GM23338 (cell line): ENCODE data around the gene TSR1. TPM values are rescaled to one million over a fixed set of nuclear protein-coding genes. Genes with fewer than 3 reads are reported as not detected.

ENCODE experiments used
- ATAC-seq: fragments of 200-7000 bp; cut with Tn5 transposase; 3 replicates; pipeline ENCODE4 v1.9.1; 2020
- DNase-seq: peaks from one replicate; pipeline ENCODE4 v3.0.0-alpha.2; 2015; ENCODE audit warnings: low spot score
- H2AFZ ChIP-seq: fragments of 200-600 bp; sonication (generic); 2 replicates; pipeline ENCODE4 v1.8.0; 2016; ENCODE audit warnings: antibody characterized with exemption, mild to moderate bottlenecking, moderate library complexity
- H3F3A ChIP-seq: fragments of 200-600 bp; sonication (generic); replicated peaks from 2 replicates; pipeline ENCODE4 v1.8.0; 2017; ENCODE audit warnings: antibody characterized with exemption, mixed run types, low read depth
- H3K27ac ChIP-seq: fragments of 200-600 bp; sonication (generic); 2 replicates; pipeline ENCODE4 v1.6.1; 2016; ENCODE audit warnings: low read depth
- H3K27me3 ChIP-seq: fragments of 200-600 bp; sonication (generic); 2 replicates; pipeline ENCODE4 v1.8.0; 2016; ENCODE audit warnings: mild to moderate bottlenecking, mixed run types, moderate library complexity; ENCODE audit not compliant: insufficient read depth
- H3K36me3 ChIP-seq: fragments of 200-600 bp; sonication (generic); 2 replicates; pipeline ENCODE4 v1.8.0; 2016; ENCODE audit warnings: mild to moderate bottlenecking; ENCODE audit not compliant: insufficient read depth
- H3K4me1 ChIP-seq: fragments of 200-600 bp; sonication (generic); 2 replicates; pipeline ENCODE4 v1.8.0; 2016; ENCODE audit warnings: mild to moderate bottlenecking, moderate library complexity; ENCODE audit not compliant: insufficient read depth
- H3K4me2 ChIP-seq: fragments of 200-600 bp; sonication (generic); 2 replicates; pipeline ENCODE4 v1.7.1; 2017; ENCODE audit warnings: mixed run types
- H3K4me3 ChIP-seq: fragments of 200-600 bp; sonication (generic); 2 replicates; pipeline ENCODE4 v1.6.1; 2016; ENCODE audit warnings: mixed run types
- H3K79me2 ChIP-seq: fragments of 200-600 bp; sonication (generic); replicated peaks from 2 replicates; pipeline ENCODE4 v1.8.0; 2017; ENCODE audit warnings: mild to moderate bottlenecking; ENCODE audit not compliant: insufficient read depth
- H3K9me2 ChIP-seq: fragments of 200-600 bp; sonication (generic); 2 replicates; pipeline ENCODE4 v1.8.0; 2017; ENCODE audit not compliant: insufficient read depth
- H4K20me1 ChIP-seq: fragments of 200-600 bp; sonication (generic); replicated peaks from 2 replicates; pipeline ENCODE4 v1.8.0; 2017; ENCODE audit warnings: mild to moderate bottlenecking; ENCODE audit not compliant: insufficient read depth
- H3K27ac Mint-ChIP-seq: 2 replicates; pipeline ENCODE4 v1.8.0; 2020; ENCODE audit warnings: inconsistent platforms, mild to moderate bottlenecking, moderate library complexity, mixed read lengths
- H3K27me3 Mint-ChIP-seq: 3 replicates; pipeline ENCODE4 v1.8.0; 2022; ENCODE audit warnings: low read depth, mild to moderate bottlenecking, moderate library complexity, mixed read lengths, inconsistent platforms; ENCODE audit not compliant: insufficient read depth, poor library complexity
- H3K36me3 Mint-ChIP-seq: 3 replicates; pipeline ENCODE4 v1.8.0; 2021; ENCODE audit warnings: low read depth, mild to moderate bottlenecking, inconsistent platforms, moderate library complexity, mixed read lengths
- H3K4me1 Mint-ChIP-seq: 3 replicates; pipeline ENCODE4 v1.8.0; 2020; ENCODE audit warnings: mild to moderate bottlenecking, inconsistent platforms, mixed read lengths
- H3K4me3 Mint-ChIP-seq: 3 replicates; pipeline ENCODE4 v1.8.0; 2021; ENCODE audit warnings: moderate library complexity, mild to moderate bottlenecking, inconsistent platforms, mixed read lengths
- H3K9me3 Mint-ChIP-seq: 3 replicates; pipeline ENCODE4 v1.8.0; 2020; ENCODE audit warnings: moderate library complexity, mild to moderate bottlenecking, inconsistent platforms, mixed read lengths
- CTCF ChIP-seq, 2 experiments: fragments of 200-600 bp in 1 of 2; sonication (generic) in 1 of 2; conservative IDR thresholded peaks; 2 replicates each; pipeline versions ENCODE4 v1.5.1 to v1.6.1; 2016 to 2017; ENCODE audit warnings: antibody characterized with exemption in 2 of 2, low read depth in 2 of 2, mild to moderate bottlenecking in 2 of 2, moderate library complexity in 1 of 2
- ETS1 ChIP-seq: IDR thresholded peaks from 2 replicates; pipeline ENCODE4 v1.6.1; 2016; ENCODE audit warnings: antibody characterized with exemption
- EZH2 ChIP-seq: fragments of 200-600 bp; sonication (generic); IDR thresholded peaks from one replicate; pipeline ENCODE4 v1.8.0; 2017; ENCODE audit warnings: antibody characterized with exemption, mild to moderate bottlenecking, low read depth; ENCODE audit not compliant: unreplicated experiment
- EZH2phosphoT487 ChIP-seq: fragments of 200-600 bp; sonication (generic); IDR thresholded peaks from one replicate; pipeline ENCODE4 v1.8.1; 2018; ENCODE audit warnings: antibody characterized with exemption; ENCODE audit not compliant: unreplicated experiment
- JUNB ChIP-seq: IDR thresholded peaks from one replicate; pipeline ENCODE4 v1.6.1; 2016; ENCODE audit warnings: antibody characterized with exemption; ENCODE audit not compliant: unreplicated experiment
- STAT1 ChIP-seq: IDR thresholded peaks from one replicate; pipeline ENCODE4 v1.6.1; 2016; ENCODE audit warnings: antibody characterized with exemption; ENCODE audit not compliant: unreplicated experiment
- ZNF114 ChIP-seq: fragments of 250-450 bp; sonication (Bioruptor Pico); IDR thresholded peaks from 2 replicates; pipeline ENCODE4 v1.5.0; 2020; ENCODE audit warnings: mild to moderate bottlenecking, moderate library complexity
- ZNF331 ChIP-seq: fragments of 250-450 bp; sonication (Bioruptor Pico); IDR thresholded peaks from 2 replicates; pipeline ENCODE4 v1.5.0; 2020; ENCODE audit warnings: low read depth, mild to moderate bottlenecking, moderate library complexity
- polyA plus RNA-seq: library from polyadenylated mRNA; unstranded; fragments of >200 nt; fragmentation: Nextera tagmentation; extraction: Ambion mirVana; gene quantifications from 2 replicates; pipeline ENCODE4 v1.2.1, GENCODE V29; 2016
- total RNA-seq: library from RNA; depleted of rRNA; stranded (reverse); fragments of >200 nt; shearing (Covaris generic); gene quantifications from 2 replicates; pipeline ENCODE4 v1.2.3, GENCODE V29; 2014

The TSR1 gene
- total and polyA plus RNA-seq, 2 experiments from 2014 or later, result 36.9 to 108 TPM

- H3K9me2 ChIP-seq, result no peaks in the 10 kb centered on the region
- no peak overlapping the region for H3K4me3 Mint-ChIP-seq
- no peak for ATAC-seq
These were observed 33.9 kb upstream of the TSR1 start for GRCh38 chr17:2370211-2370589.

GRCh38 chr17:2369551-2370210, 33.4 kb upstream of the TSR1 start:
- Histone ChIP-seq H4K20me1 (no peaks in the 10 kb centered on the region; the same call in none of the 2 replicates), H3K36me3 (no peaks in the 10 kb centered on the region), H3K27me3 (no peaks in the 10 kb centered on the region), H2AFZ (no peak overlapping the region), H3K4me1 (no peaks in the 10 kb centered on the region; the same call in 1 of the 2 replicates), H3F3A (0 out of 2 replicates have a peak, but pooled peaks cover 3% of the 10 kb centered on the region), H3K27ac (no peak overlapping the region), H3K9me2 (no peaks in the 10 kb centered on the region), H3K4me2 (peak overlapping the region; percentile 43; the same call in 1 of the 2 replicates), H3K4me3 (no peak overlapping the region), H3K79me2 (no peaks in the 10 kb centered on the region)
- DNase-seq (peak; percentile 78), ATAC-seq (peak; percentile 74)
- Mint-ChIP-seq H3K9me3 (no peaks in the 10 kb centered on the region), H3K36me3 (peaks cover 12% of the 10 kb centered on the region; the same call in 2 of the 3 replicates), H3K4me3 (no peak overlapping the region), H3K27ac (peak overlapping the region; percentile 87), H3K27me3 (peaks cover 18% of the 10 kb centered on the region), H3K4me1 (peaks cover 17% of the 10 kb centered on the region)
- TF ChIP-seq ETS1 (no peak), EZH2phosphoT487 (no peak), JUNB (no peak), CTCF (conservative IDR thresholded peaks at IDR 0.05; ENCODE audit: low read depth in 2 of 2) (peak; percentile 40 to 66)

More at GRCh38 chr17:2370211-2370589, 33.9 kb upstream of the TSR1 start:
- Histone ChIP-seq H3K4me1 (no peaks in the 10 kb centered on the region; the same call in 1 of the 2 replicates), H3K4me2 (peak overlapping the region; percentile 43; the same call in 1 of the 2 replicates), H3K79me2 (no peaks in the 10 kb centered on the region), H3K36me3 (no peaks in the 10 kb centered on the region), H3F3A (0 out of 2 replicates have a peak, but pooled peaks cover 3% of the 10 kb centered on the region), H3K27ac (no peak overlapping the region), H3K27me3 (no peaks in the 10 kb centered on the region), H3K4me3 (no peak overlapping the region), H4K20me1 (no peaks in the 10 kb centered on the region; the same call in none of the 2 replicates), H2AFZ (no peak overlapping the region)
- TF ChIP-seq EZH2 (no peak), ZNF331 (CRISPR knock-in tag) (no peak), STAT1 (no peak), ZNF114 (CRISPR knock-in tag) (no peak), EZH2phosphoT487 (no peak)
- Mint-ChIP-seq H3K4me1 (peaks cover 17% of the 10 kb centered on the region), H3K36me3 (peaks cover 12% of the 10 kb centered on the region; the same call in 2 of the 3 replicates), H3K27ac (peak overlapping the region; percentile 87), H3K27me3 (peaks cover 18% of the 10 kb centered on the region), H3K9me3 (no peaks in the 10 kb centered on the region)
- DNase-seq, result no peak
